ENCODE measurements around the gene BCAR3. TPM values are rescaled to one million over a fixed set of nuclear protein-coding genes. Genes with fewer than 3 reads are reported as not detected.

The BCAR3 gene
- total RNA-seq, 1 donor from 2014 or later: 38.5 TPM

DNA sequence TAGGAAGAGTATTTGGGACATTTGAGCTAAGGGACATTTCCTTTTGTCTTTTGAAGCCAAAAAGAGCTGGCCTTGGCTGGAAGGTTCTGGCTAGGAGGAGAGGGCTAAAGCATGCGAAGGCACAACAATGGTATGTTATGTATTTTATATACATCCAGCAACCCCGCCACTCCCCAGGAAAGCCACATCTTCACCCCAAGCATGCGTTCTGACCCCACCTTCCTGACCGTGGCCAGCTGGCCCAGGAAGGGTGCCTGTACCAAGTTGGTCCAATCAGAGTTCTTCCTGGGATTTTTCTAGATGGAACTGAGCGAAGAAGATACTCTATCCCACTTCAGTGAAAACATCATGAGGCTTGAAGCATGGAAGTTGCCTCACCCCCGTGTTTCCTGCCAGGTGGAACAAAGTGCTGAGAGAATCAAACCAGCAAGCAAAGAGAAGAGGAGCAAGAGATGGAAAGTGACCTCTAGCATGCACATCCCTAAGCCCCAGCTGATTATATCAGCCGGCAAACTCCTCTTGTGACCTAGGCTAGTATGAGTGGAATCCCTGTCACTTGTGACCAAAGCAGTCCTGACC is 82.7 kb downstream of the BCAR3 start:
- H3K4me3 Mint-ChIP-seq: no peak overlapping the region
- peaks cover 79% of the 10 kb centered on the region for H3K4me1 Mint-ChIP-seq
- DNase-seq (ENCODE audit: low read depth, low spot score): no peak
- TF ChIP-seq, protein P1, sequence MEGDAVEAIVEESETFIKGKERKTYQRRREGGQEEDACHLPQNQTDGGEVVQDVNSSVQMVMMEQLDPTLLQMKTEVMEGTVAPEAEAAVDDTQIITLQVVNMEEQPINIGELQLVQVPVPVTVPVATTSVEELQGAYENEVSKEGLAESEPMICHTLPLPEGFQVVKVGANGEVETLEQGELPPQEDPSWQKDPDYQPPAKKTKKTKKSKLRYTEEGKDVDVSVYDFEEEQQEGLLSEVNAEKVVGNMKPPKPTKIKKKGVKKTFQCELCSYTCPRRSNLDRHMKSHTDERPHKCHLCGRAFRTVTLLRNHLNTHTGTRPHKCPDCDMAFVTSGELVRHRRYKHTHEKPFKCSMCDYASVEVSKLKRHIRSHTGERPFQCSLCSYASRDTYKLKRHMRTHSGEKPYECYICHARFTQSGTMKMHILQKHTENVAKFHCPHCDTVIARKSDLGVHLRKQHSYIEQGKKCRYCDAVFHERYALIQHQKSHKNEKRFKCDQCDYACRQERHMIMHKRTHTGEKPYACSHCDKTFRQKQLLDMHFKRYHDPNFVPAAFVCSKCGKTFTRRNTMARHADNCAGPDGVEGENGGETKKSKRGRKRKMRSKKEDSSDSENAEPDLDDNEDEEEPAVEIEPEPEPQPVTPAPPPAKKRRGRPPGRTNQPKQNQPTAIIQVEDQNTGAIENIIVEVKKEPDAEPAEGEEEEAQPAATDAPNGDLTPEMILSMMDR (conservative IDR thresholded peaks at IDR 0.05): no peak
- peak overlapping the region; percentile 88 for H3K27ac Mint-ChIP-seq (ENCODE audit: unreplicated experiment)
- peaks cover 7% of the 10 kb centered on the region for H3K36me3 Mint-ChIP-seq (ENCODE audit: low read depth)
- no peaks in the 10 kb centered on the region for H3K27me3 Mint-ChIP-seq (ENCODE audit: low read depth)
- H3K9me3 Mint-ChIP-seq: no peaks in the 10 kb centered on the region

GRCh38 chr1:93598396-93598795 is 83.2 kb downstream of the BCAR3 start:
- H3K27me3 Mint-ChIP-seq (ENCODE audit: low read depth): no peaks in the 10 kb centered on the region
- no peak overlapping the region for H3K4me3 Mint-ChIP-seq
- TF ChIP-seq, protein P1 (conservative IDR thresholded peaks at IDR 0.05): no peak
- peaks cover 6% of the 10 kb centered on the region for H3K36me3 Mint-ChIP-seq (ENCODE audit: low read depth)
- no peaks in the 10 kb centered on the region for H3K9me3 Mint-ChIP-seq
- DNase-seq (ENCODE audit: low read depth, low spot score): no peak
- peaks cover 78% of the 10 kb centered on the region for H3K4me1 Mint-ChIP-seq
- peak overlapping the region; percentile 88 for H3K27ac Mint-ChIP-seq (ENCODE audit: unreplicated experiment)

GRCh38 chr1:93597709-93598108 is 83.9 kb downstream of the BCAR3 start:
- no peak overlapping the region for H3K27ac Mint-ChIP-seq (ENCODE audit: unreplicated experiment)
- no peaks in the 10 kb centered on the region for H3K27me3 Mint-ChIP-seq (ENCODE audit: low read depth)

GRCh38 chr1:93596329-93597089 is 85.1 kb downstream of the BCAR3 start:
- no peaks in the 10 kb centered on the region for H3K27me3 Mint-ChIP-seq (ENCODE audit: low read depth)
- H3K4me3 Mint-ChIP-seq: no peak overlapping the region
- no peak for DNase-seq (ENCODE audit: low read depth, low spot score)
- H3K9me3 Mint-ChIP-seq: no peaks in the 10 kb centered on the region
- no peak overlapping the region for H3K27ac Mint-ChIP-seq (ENCODE audit: unreplicated experiment)
- H3K4me1 Mint-ChIP-seq: peaks cover 76% of the 10 kb centered on the region
- TF ChIP-seq, protein P1 (conservative IDR thresholded peaks at IDR 0.05): no peak
- H3K36me3 Mint-ChIP-seq (ENCODE audit: low read depth): peaks cover 4% of the 10 kb centered on the region

More at GRCh38 chr1:93597709-93598108, 83.9 kb downstream of the BCAR3 start:
- Mint-ChIP-seq H3K4me3 (no peak overlapping the region), H3K4me1 (peaks cover 78% of the 10 kb centered on the region), H3K9me3 (no peaks in the 10 kb centered on the region), H3K36me3 (ENCODE audit: low read depth) (peaks cover 6% of the 10 kb centered on the region)
- DNase-seq (ENCODE audit: low read depth, low spot score): no peak
- TF ChIP-seq, protein P1 (conservative IDR thresholded peaks at IDR 0.05): no peak

GRCh38 chr1:93595743-93596142 is 85.9 kb downstream of the BCAR3 start:
- peak overlapping the region; percentile 13 for H3K27ac Mint-ChIP-seq (ENCODE audit: unreplicated experiment)
- TF ChIP-seq, protein P1 (conservative IDR thresholded peaks at IDR 0.05): no peak

More at GRCh38 chr1:93595743-93596142, 85.9 kb downstream of the BCAR3 start:
- no peak for DNase-seq (ENCODE audit: low read depth, low spot score)
- peaks cover 70% of the 10 kb centered on the region for H3K4me1 Mint-ChIP-seq
- no peak overlapping the region for H3K4me3 Mint-ChIP-seq
- no peaks in the 10 kb centered on the region for H3K27me3 Mint-ChIP-seq (ENCODE audit: low read depth)
- H3K9me3 Mint-ChIP-seq: no peaks in the 10 kb centered on the region
- H3K36me3 Mint-ChIP-seq (ENCODE audit: low read depth): peaks cover 3% of the 10 kb centered on the region

Data from neural crest cell (in vitro differentiated cells).